HepG2 (cell line): Measurements from ENCODE around the gene OPA3. TPM values are rescaled to one million over a fixed set of nuclear protein-coding genes. Genes with fewer than 3 reads are reported as not detected.

Experiments used
- CENPT ChIP-seq: sonication (generic); formaldehyde crosslinking; IDR thresholded peaks from 2 replicates; pipeline ENCODE4 v1.8.0; 2022; ENCODE audit warnings: low read depth, mild to moderate bottlenecking, moderate library complexity, missing genetic modification reagents
- CHCHD3 ChIP-seq: sonication (generic); formaldehyde crosslinking; IDR thresholded peaks from 2 replicates; pipeline ENCODE4 v1.8.0; 2022; ENCODE audit warnings: mild to moderate bottlenecking, missing genetic modification reagents, moderate library complexity
- HNF4A ChIP-seq: sonication (generic); formaldehyde crosslinking; IDR thresholded peaks from 2 replicates; pipeline ENCODE4 v1.4.0; 2020; ENCODE audit warnings: missing genetic modification reagents
- KAT8 ChIP-seq: IDR thresholded peaks from 2 replicates; pipeline ENCODE4 v1.6.1; 2016; ENCODE audit warnings: missing genetic modification reagents, missing compliant biosample characterization
- MZF1 ChIP-seq: sonication (generic); formaldehyde crosslinking; IDR thresholded peaks from 2 replicates; pipeline ENCODE4 v1.8.1; 2023; ENCODE audit warnings: mild to moderate bottlenecking, missing genetic modification reagents, borderline replicate concordance
- RFXANK ChIP-seq: IDR thresholded peaks from 2 replicates; pipeline ENCODE4 v1.6.1; 2016
- SRSF4 ChIP-seq: fragments of 200-400 bp; formaldehyde crosslinking; IDR thresholded peaks from one replicate; pipeline ENCODE4 v1.6.1; 2018; ENCODE audit warnings: mild to moderate bottlenecking, low read depth, low read length, moderate library complexity; ENCODE audit not compliant: poor library complexity, severe bottlenecking
- SRY ChIP-seq: sonication (generic); formaldehyde crosslinking; IDR thresholded peaks from 2 replicates; pipeline ENCODE4 v1.8.0; 2022; ENCODE audit warnings: mild to moderate bottlenecking, missing genetic modification reagents
- TERF1 ChIP-seq: sonication (generic); formaldehyde crosslinking; IDR thresholded peaks from 2 replicates; pipeline ENCODE4 v1.8.0; 2022; ENCODE audit warnings: mild to moderate bottlenecking, missing genetic modification reagents, moderate library complexity
- THYN1 ChIP-seq: sonication (generic); formaldehyde crosslinking; IDR thresholded peaks from 2 replicates; pipeline ENCODE4 v1.8.1; 2023; ENCODE audit warnings: low read depth, mild to moderate bottlenecking, moderate library complexity, missing genetic modification reagents, borderline replicate concordance
- XRCC5 ChIP-seq: fragments of 200-400 bp; formaldehyde crosslinking; optimal IDR thresholded peaks from 2 replicates; pipeline ENCODE3; 2017; ENCODE audit warnings: mild to moderate bottlenecking, low read length
- ZFAT ChIP-seq: sonication (generic); formaldehyde crosslinking; conservative IDR thresholded peaks from 2 replicates; pipeline ENCODE4 v1.8.1; 2023; ENCODE audit warnings: missing genetic modification reagents, inconsistent platforms
- ZNF256 ChIP-seq: sonication (generic); formaldehyde crosslinking; conservative IDR thresholded peaks from 2 replicates; pipeline ENCODE4 v1.4.0; 2020; ENCODE audit warnings: missing genetic modification reagents
- ZNF260 ChIP-seq: sonication (generic); formaldehyde crosslinking; IDR thresholded peaks from 2 replicates; pipeline ENCODE4 v1.4.0; 2020; ENCODE audit warnings: missing genetic modification reagents, low read depth, mild to moderate bottlenecking, borderline replicate concordance
- ZNF547 ChIP-seq: sonication (generic); formaldehyde crosslinking; IDR thresholded peaks from 2 replicates; pipeline ENCODE4 v1.5.1; 2020; ENCODE audit warnings: mild to moderate bottlenecking, missing genetic modification reagents
- polyA plus RNA-seq, 8 experiments: library from polyadenylated mRNA; depleted of rRNA in 3 of 8; stranded (reverse) in 7 of 8; unstranded in 1 of 8; fragments of >200 nt; fragmentation: Illumina TruSeq in 4 of 8; extraction: Trizol in 4 of 8; gene quantifications; 2 replicates each; pipeline versions ENCODE4 v1.2.1 to v1.2.3, GENCODE V29; 2011 to 2016; ENCODE audit warnings: low read depth in 4 of 8, missing spikeins in 1 of 8, mixed read lengths in 1 of 8; ENCODE audit not compliant: insufficient read depth in 1 of 8
- total RNA-seq, 5 experiments: library from RNA; depleted of rRNA; stranded (reverse); fragments of >200 nt; fragmentation: Illumina TruSeq; extraction: Trizol; gene quantifications; 2 replicates each; pipeline ENCODE4 v1.2.3, GENCODE V29; 2016; ENCODE audit warnings: low read depth in 1 of 5
- TF ChIP-seq, protein P1 (sequence below): sonication (generic); formaldehyde crosslinking; IDR thresholded peaks from 2 replicates; pipeline ENCODE4 v1.4.0; 2020; ENCODE audit warnings: missing genetic modification reagents, borderline replicate concordance
- TF ChIP-seq, protein P2 (sequence below): sonication (generic); formaldehyde crosslinking; IDR thresholded peaks from 2 replicates; pipeline ENCODE4 v1.5.0; 2020; ENCODE audit warnings: mild to moderate bottlenecking, missing genetic modification reagents
- TF ChIP-seq, protein P3 (sequence below): sonication (generic); formaldehyde crosslinking; conservative IDR thresholded peaks from 2 replicates; pipeline ENCODE4 v1.8.0; 2022; ENCODE audit warnings: mild to moderate bottlenecking, moderate library complexity, missing genetic modification reagents
- TF ChIP-seq, protein P4 (sequence below): sonication (generic); formaldehyde crosslinking; IDR thresholded peaks from 2 replicates; pipeline ENCODE4 v1.4.0; 2020; ENCODE audit warnings: missing genetic modification reagents, mild to moderate bottlenecking, borderline replicate concordance

OPA3 gene
- total and polyA plus RNA-seq, 2 of the 13 experiments (the other 11 are each of a cell fraction or from before 2014, with no cell fraction given) = 8.3 to 17.7 TPM

- TF ChIP-seq ZNF260 (no peak), ZNF256 (CRISPR knock-in tag) (0 out of 2 replicates have a peak, but pooled peaks have one; percentile 51), HNF4A (CRISPR knock-in tag) (no peak), MZF1 (no peak), RFXANK (no peak), CHCHD3 (no peak), THYN1 (CRISPR knock-in tag) (no peak), XRCC5 (no peak), SRY (CRISPR knock-in tag) (peak; percentile 64; the same call in 1 of the 2 replicates), CENPT (CRISPR knock-in tag) (no peak), SRSF4 (no peak), KAT8 (CRISPR knock-in tag) (peak; percentile 43; the same call in 1 of the 2 replicates), ZNF547 (CRISPR knock-in tag) (peak; percentile 81), ZFAT (CRISPR knock-in tag) (0 out of 2 replicates have a peak, but pooled peaks have one; percentile 38), TERF1 (CRISPR knock-in tag) (no peak)
- TF ChIP-seq, protein P1, sequence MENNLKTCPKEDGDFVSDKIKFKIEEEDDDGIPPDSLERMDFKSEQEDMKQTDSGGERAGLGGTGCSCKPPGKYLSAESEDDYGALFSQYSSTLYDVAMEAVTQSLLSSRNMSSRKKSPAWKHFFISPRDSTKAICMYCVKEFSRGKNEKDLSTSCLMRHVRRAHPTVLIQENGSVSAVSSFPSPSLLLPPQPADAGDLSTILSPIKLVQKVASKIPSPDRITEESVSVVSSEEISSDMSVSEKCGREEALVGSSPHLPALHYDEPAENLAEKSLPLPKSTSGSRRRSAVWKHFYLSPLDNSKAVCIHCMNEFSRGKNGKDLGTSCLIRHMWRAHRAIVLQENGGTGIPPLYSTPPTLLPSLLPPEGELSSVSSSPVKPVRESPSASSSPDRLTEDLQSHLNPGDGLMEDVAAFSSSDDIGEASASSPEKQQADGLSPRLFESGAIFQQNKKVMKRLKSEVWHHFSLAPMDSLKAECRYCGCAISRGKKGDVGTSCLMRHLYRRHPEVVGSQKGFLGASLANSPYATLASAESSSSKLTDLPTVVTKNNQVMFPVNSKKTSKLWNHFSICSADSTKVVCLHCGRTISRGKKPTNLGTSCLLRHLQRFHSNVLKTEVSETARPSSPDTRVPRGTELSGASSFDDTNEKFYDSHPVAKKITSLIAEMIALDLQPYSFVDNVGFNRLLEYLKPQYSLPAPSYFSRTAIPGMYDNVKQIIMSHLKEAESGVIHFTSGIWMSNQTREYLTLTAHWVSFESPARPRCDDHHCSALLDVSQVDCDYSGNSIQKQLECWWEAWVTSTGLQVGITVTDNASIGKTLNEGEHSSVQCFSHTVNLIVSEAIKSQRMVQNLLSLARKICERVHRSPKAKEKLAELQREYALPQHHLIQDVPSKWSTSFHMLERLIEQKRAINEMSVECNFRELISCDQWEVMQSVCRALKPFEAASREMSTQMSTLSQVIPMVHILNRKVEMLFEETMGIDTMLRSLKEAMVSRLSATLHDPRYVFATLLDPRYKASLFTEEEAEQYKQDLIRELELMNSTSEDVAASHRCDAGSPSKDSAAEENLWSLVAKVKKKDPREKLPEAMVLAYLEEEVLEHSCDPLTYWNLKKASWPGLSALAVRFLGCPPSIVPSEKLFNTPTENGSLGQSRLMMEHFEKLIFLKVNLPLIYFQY = peak; percentile 69; the same call in 1 of the 2 replicates
- TF ChIP-seq, protein P2, sequence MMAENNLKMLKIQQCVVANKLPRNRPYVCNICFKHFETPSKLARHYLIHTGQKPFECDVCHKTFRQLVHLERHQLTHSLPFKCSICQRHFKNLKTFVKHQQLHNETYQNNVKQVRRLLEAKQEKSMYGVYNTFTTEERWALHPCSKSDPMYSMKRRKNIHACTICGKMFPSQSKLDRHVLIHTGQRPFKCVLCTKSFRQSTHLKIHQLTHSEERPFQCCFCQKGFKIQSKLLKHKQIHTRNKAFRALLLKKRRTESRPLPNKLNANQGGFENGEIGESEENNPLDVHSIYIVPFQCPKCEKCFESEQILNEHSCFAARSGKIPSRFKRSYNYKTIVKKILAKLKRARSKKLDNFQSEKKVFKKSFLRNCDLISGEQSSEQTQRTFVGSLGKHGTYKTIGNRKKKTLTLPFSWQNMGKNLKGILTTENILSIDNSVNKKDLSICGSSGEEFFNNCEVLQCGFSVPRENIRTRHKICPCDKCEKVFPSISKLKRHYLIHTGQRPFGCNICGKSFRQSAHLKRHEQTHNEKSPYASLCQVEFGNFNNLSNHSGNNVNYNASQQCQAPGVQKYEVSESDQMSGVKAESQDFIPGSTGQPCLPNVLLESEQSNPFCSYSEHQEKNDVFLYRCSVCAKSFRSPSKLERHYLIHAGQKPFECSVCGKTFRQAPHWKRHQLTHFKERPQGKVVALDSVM (CRISPR knock-in tag) = no peak
- TF ChIP-seq, protein P3, sequence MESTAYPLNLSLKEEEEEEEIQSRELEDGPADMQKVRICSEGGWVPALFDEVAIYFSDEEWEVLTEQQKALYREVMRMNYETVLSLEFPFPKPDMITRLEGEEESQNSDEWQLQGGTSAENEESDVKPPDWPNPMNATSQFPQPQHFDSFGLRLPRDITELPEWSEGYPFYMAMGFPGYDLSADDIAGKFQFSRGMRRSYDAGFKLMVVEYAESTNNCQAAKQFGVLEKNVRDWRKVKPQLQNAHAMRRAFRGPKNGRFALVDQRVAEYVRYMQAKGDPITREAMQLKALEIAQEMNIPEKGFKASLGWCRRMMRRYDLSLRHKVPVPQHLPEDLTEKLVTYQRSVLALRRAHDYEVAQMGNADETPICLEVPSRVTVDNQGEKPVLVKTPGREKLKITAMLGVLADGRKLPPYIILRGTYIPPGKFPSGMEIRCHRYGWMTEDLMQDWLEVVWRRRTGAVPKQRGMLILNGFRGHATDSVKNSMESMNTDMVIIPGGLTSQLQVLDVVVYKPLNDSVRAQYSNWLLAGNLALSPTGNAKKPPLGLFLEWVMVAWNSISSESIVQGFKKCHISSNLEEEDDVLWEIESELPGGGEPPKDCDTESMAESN (CRISPR knock-in tag) = no peak
- TF ChIP-seq, protein P4, sequence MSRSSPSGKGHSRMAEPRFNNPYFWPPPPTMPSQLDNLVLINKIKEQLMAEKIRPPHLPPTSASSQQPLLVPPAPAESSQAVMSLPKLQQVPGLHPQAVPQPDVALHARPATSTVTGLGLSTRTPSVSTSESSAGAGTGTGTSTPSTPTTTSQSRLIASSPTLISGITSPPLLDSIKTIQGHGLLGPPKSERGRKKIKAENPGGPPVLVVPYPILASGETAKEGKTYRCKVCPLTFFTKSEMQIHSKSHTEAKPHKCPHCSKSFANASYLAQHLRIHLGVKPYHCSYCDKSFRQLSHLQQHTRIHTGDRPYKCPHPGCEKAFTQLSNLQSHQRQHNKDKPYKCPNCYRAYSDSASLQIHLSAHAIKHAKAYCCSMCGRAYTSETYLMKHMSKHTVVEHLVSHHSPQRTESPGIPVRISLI (CRISPR knock-in tag) = no peak
These were observed 88.2 kb downstream of the OPA3 start (continued) for GRCh38 chr19:45496349-45496953.
